GM21367 (cell line): ENCODE results near the gene DNMT3A.
"Not testable (repeated sequence)": the region's sequence is repeated elsewhere in the genome, so short reads cannot be mapped to it uniquely, and the experiment has no call there.

Experiments used
- ATAC-seq: cut with Tn5 transposase; IDR thresholded peaks from one replicate; pipeline ENCODE4 v1.9.1; 2021; ENCODE audit not compliant: unreplicated experiment

DNMT3A gene

GRCh38 chr2:25215948-25216679 is 125.6 kb downstream of the DNMT3A start:
- ATAC-seq, result peak; percentile 46

GRCh38 chr2:25215232-25215631 is 126.5 kb downstream of the DNMT3A start:
- ATAC-seq, result no peak

- ATAC-seq, result no peak
These were observed 128.5 kb downstream of the DNMT3A start for GRCh38 chr2:25213229-25213628.

- not testable (repeated sequence) for ATAC-seq
These were observed 130.8 kb downstream of the DNMT3A start for GRCh38 chr2:25210923-25211322.

GRCh38 chr2:25207078-25207545 is 134.6 kb downstream of the DNMT3A start:
- no peak for ATAC-seq

GRCh38 chr2:25204190-25204838 is 137.4 kb downstream of the DNMT3A start:
- no peak for ATAC-seq

GRCh38 chr2:25202275-25202674 is 139.4 kb downstream of the DNMT3A start:
- ATAC-seq, result no peak

GRCh38 chr2:25201794-25202193 is 139.9 kb downstream of the DNMT3A start:
- no peak for ATAC-seq

- no peak for ATAC-seq
These were observed 140.5 kb downstream of the DNMT3A start for GRCh38 chr2:25201265-25201664.

- ATAC-seq, result no peak
These were observed 143.1 kb downstream of the DNMT3A start for GRCh38 chr2:25198576-25198975.

GRCh38 chr2:25198209-25198525 is 143.6 kb downstream of the DNMT3A start:
- no peak for ATAC-seq

- no peak for ATAC-seq
These were observed 144.2 kb downstream of the DNMT3A start for GRCh38 chr2:25197336-25198208.

- ATAC-seq, result no peak
These were observed 147.1 kb downstream of the DNMT3A start for GRCh38 chr2:25194576-25195122.

- ATAC-seq, result no peak
These were observed 151.2 kb downstream of the DNMT3A start for GRCh38 chr2:25190536-25190935.

GRCh38 chr2:25188405-25188804 is 153.3 kb downstream of the DNMT3A start:
- no peak for ATAC-seq

- no peak for ATAC-seq
These were observed 153.9 kb downstream of the DNMT3A start for GRCh38 chr2:25187729-25188350.

- no peak for ATAC-seq
These were observed 157.5 kb downstream of the DNMT3A start for GRCh38 chr2:25184254-25184653.

- no peak for ATAC-seq
These were observed 162.7 kb downstream of the DNMT3A start for GRCh38 chr2:25178976-25179375.
